IPS DF 4.7 (cell line): ENCODE data around the gene ZNF862.

Source experiments
- DNase-seq: peaks from one replicate; pipeline ENCODE4 v3.0.0-alpha.2; 2013; ENCODE audit warnings: low spot score; ENCODE audit errors: extremely low read depth

The ZNF862 gene

GRCh38 chr7:149811221-149811620 is 27.0 kb upstream of the ZNF862 start:
- no peak for DNase-seq

GRCh38 chr7:149811831-149812490 is 26.2 kb upstream of the ZNF862 start:
- no peak for DNase-seq

GRCh38 chr7:149813254-149814035 is 24.7 kb upstream of the ZNF862 start:
- DNase-seq = no peak

GRCh38 chr7:149814494-149814893 is 23.7 kb upstream of the ZNF862 start:
- no peak for DNase-seq

- DNase-seq = no peak
Observed at GRCh38 chr7:149815121-149815520, 23.1 kb upstream of the ZNF862 start.

- DNase-seq = no peak
Observed at GRCh38 chr7:149815661-149816266, 22.4 kb upstream of the ZNF862 start.

- no peak for DNase-seq
Observed at GRCh38 chr7:149816267-149816751, 21.9 kb upstream of the ZNF862 start.

GRCh38 chr7:149816794-149817193 is 21.4 kb upstream of the ZNF862 start:
- no peak for DNase-seq

GRCh38 chr7:149817301-149817771 is 20.8 kb upstream of the ZNF862 start:
- DNase-seq = no peak

GRCh38 chr7:149817836-149818535 is 20.2 kb upstream of the ZNF862 start:
- DNase-seq = no peak

- DNase-seq = no peak
Observed at GRCh38 chr7:149818536-149818840, 19.7 kb upstream of the ZNF862 start.

GRCh38 chr7:149819141-149819960 is 18.8 kb upstream of the ZNF862 start:
- no peak for DNase-seq

GRCh38 chr7:149819961-149820340 is 18.2 kb upstream of the ZNF862 start:
- no peak for DNase-seq

- DNase-seq = no peak
Observed at GRCh38 chr7:149820622-149821190, 17.5 kb upstream of the ZNF862 start.

- DNase-seq = no peak
Observed at GRCh38 chr7:149821191-149822148, 16.7 kb upstream of the ZNF862 start.

- no peak for DNase-seq
Observed at GRCh38 chr7:149822353-149822943, 15.7 kb upstream of the ZNF862 start.

GRCh38 chr7:149823191-149823630 is 15.0 kb upstream of the ZNF862 start:
- DNase-seq = no peak

- no peak for DNase-seq
Observed at GRCh38 chr7:149823631-149824199, 14.5 kb upstream of the ZNF862 start.

- no peak for DNase-seq
Observed at GRCh38 chr7:149824301-149824741, 13.9 kb upstream of the ZNF862 start.
